ENCODE measurements around the gene EPYC. TPM values are rescaled to one million over a fixed set of nuclear protein-coding genes. Genes with fewer than 3 reads are reported as not detected.

Gene EPYC
- total and polyA plus RNA-seq, 4 donors: 0.05 to 0.31 TPM; not detected in 2

DNA sequence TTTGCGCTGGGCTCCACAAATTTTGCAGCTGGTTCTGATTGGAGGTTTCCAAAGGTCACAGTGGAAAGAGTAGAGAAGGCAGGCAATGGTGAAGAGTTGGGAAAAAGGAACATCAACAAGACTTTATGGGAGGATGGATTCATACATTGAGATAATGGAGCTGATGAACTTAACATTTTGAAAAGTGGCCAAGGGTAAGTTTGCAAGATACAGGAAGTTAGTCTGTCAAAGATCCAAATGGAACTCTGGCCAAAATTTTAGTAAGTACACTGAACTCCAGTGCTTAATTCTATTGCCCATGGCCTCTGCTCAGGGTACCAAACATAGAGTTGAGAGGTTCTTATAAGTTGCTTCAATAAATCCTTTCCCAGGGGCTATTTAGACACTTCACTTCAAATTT is 65.4 kb downstream of the EPYC start:
- no peaks in the 10 kb centered on the region for H3K36me3 ChIP-seq (ENCODE audit: control insufficient read depth in 4 of 4, insufficient read depth in 4 of 4, low read length in 4 of 4)
- TF ChIP-seq CTCF (IDR thresholded peaks at IDR 0.05; ENCODE audit: control extremely low read depth, extremely low read depth): no peak
- ATAC-seq (ENCODE audit: insufficient read depth, low FRiP score) (no peak), DNase-seq (peak in 2 of 3 donors; percentile 93 to 96)
- peaks cover 0 to 37% (median 12%) of the 10 kb centered on the region in 5 donors for H3K4me1 ChIP-seq (ENCODE audit: control insufficient read depth in 5 of 5, insufficient read depth in 5 of 5, low read length in 5 of 5)
- H3K27ac ChIP-seq (ENCODE audit: low read depth in 1 of 2, low read length in 1 of 2): no peak overlapping the region
- no peaks in the 10 kb centered on the region for H3K27me3 ChIP-seq (ENCODE audit: control insufficient read depth in 3 of 3, insufficient read depth in 3 of 3, low read length in 2 of 3)
- 88 to 91% methylated on average over 1 of the region's 1 CpG for WGBS, 2 donors
- no peak overlapping the region for H3K9ac ChIP-seq (ENCODE audit: insufficient read depth in 1 of 2, low read length in 2 of 2)
- no peak overlapping the region for H3K4me3 ChIP-seq
- H3K9me3 ChIP-seq (ENCODE audit: control insufficient read depth in 4 of 4, insufficient read depth in 3 of 4, low read length in 3 of 4): no peaks in the 10 kb centered on the region

DNA sequence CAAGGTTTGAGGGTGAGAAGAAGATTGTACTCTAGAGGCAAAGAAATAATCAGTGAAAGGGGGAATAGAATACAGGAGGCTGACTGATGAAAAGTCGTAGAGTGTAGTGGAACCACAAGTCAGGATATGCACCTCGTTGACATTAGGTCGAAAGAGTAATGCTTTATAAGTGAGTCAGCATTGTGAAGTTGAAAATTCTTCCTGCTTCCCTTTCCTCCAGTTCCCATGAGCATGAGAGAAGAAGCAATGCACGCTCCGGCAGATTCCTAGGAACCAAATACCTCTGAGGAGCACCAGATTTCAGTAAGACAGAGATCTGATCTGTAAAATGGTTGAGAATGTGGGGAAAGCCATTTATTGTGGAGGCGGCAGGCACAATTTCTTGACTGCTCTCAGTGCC is 66.3 kb downstream of the EPYC start:
- H3K4me1 ChIP-seq (ENCODE audit: control insufficient read depth in 5 of 5, insufficient read depth in 5 of 5, low read length in 5 of 5): peaks cover 0 to 37% (median 12%) of the 10 kb centered on the region in 5 donors
- H3K27ac ChIP-seq (ENCODE audit: low read depth in 1 of 2, low read length in 1 of 2): no peak overlapping the region
- no peak overlapping the region for H3K4me3 ChIP-seq
- WGBS, 2 donors: 38 to 54% methylated on average over 6 of the region's 6 CpGs
- H3K9ac ChIP-seq (ENCODE audit: insufficient read depth in 1 of 2, low read length in 2 of 2): no peak overlapping the region
- no peak for DNase-seq
- ATAC-seq (ENCODE audit: insufficient read depth, low FRiP score): no peak
- TF ChIP-seq CTCF (IDR thresholded peaks at IDR 0.05; ENCODE audit: control extremely low read depth, extremely low read depth): no peak
- no peaks in the 10 kb centered on the region for H3K36me3 ChIP-seq (ENCODE audit: control insufficient read depth in 4 of 4, insufficient read depth in 4 of 4, low read length in 4 of 4)
- H3K27me3 ChIP-seq (ENCODE audit: control insufficient read depth in 3 of 3, insufficient read depth in 3 of 3, low read length in 2 of 3): no peaks in the 10 kb centered on the region
- no peaks in the 10 kb centered on the region for H3K9me3 ChIP-seq (ENCODE audit: control insufficient read depth in 4 of 4, insufficient read depth in 3 of 4, low read length in 3 of 4)

DNA sequence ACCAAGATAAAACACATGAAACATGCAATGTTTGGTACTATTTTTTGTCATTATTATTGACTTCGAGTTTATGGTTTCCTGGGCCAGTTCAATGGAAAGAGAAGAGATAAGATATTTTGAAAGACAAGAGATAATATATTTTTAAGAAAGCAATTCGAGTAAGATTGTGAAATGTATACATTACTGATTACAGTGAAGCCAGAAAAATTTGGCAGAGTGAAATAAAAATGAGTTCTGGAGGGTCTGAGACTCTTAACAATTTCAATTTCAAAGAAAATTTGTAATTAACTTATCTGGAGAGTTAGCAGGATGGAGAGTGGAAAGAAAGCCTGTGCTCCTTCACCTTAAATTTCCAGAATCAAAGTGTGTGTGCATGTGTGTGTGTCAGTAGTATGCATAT is 67.1 kb downstream of the EPYC start:
- no peaks in the 10 kb centered on the region for H3K9me3 ChIP-seq (ENCODE audit: control insufficient read depth in 4 of 4, insufficient read depth in 3 of 4, low read length in 3 of 4)
- ATAC-seq (ENCODE audit: insufficient read depth, low FRiP score) (no peak), DNase-seq (peak in 2 of 3 donors; percentile 70 to 79)
- H3K36me3 ChIP-seq (ENCODE audit: control insufficient read depth in 4 of 4, insufficient read depth in 4 of 4, low read length in 4 of 4): no peaks in the 10 kb centered on the region
- no peak for TF ChIP-seq CTCF (IDR thresholded peaks at IDR 0.05; ENCODE audit: control extremely low read depth, extremely low read depth)
- no peak overlapping the region for H3K27ac ChIP-seq (ENCODE audit: low read depth in 1 of 2, low read length in 1 of 2)
- no peaks in the 10 kb centered on the region for H3K27me3 ChIP-seq (ENCODE audit: control insufficient read depth in 3 of 3, insufficient read depth in 3 of 3, low read length in 2 of 3)
- no peak overlapping the region for H3K4me3 ChIP-seq
- peaks cover 0 to 33% (median 12%) of the 10 kb centered on the region in 5 donors for H3K4me1 ChIP-seq (ENCODE audit: control insufficient read depth in 5 of 5, insufficient read depth in 5 of 5, low read length in 5 of 5)
- no peak overlapping the region for H3K9ac ChIP-seq (ENCODE audit: insufficient read depth in 1 of 2, low read length in 2 of 2)
- 55 to 70% methylated on average over 2 of the region's 2 CpGs for WGBS, 2 donors
